DMS53 treated with DMSO at 0.1 percent for 48 hours (cell line): ENCODE data around the gene RAP1GAP2.
A peak's percentile ranks its signal among the peaks of the same experiment; 100 is the strongest.

Experiments used
- DNase-seq: peaks from one replicate; lab custom pipeline; 2025; ENCODE audit not compliant: unreplicated experiment; lab: John Stamatoyannopoulos, UW

The RAP1GAP2 gene

DNA sequence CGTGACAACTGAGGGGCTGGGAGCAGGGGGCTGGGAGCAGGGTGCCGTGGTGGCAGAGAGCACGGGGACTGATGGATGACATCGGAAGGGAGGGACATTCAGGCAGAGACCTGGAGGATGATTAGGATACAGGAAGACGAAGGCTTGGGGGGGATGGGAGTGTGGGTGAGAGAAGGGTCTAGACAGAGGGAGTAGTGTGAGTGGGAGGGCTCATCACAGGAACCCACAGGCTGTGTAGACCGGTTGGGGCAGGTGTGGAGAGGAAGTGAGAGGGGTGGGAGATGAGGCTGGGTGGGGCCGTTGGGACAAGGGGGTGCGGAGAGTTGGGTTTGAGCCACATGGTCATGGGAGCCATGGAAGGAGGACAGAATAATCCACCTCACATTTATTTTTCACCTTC lies 83.8 kb downstream of the RAP1GAP2 start:
- no peak for DNase-seq

DNA sequence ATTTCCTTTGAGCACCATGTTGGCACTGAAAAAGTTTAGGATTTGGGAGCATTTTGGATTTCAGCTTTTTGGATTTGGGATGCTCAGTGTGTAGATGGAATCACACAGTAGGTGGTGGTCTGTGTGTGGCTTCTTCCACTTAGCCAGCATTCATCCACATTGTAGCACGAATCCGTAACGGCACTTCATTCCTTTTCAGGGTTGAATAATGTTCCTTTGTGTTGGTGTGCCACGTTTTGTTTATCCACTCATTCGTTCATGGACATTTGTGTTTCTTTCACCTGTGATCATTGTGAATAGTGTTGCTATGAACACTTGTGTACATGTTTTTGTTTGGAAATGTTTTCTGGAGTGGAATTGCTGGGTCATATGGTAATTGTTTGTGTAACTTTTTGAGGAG lies 85.1 kb downstream of the RAP1GAP2 start:
- DNase-seq = no peak

DNA sequence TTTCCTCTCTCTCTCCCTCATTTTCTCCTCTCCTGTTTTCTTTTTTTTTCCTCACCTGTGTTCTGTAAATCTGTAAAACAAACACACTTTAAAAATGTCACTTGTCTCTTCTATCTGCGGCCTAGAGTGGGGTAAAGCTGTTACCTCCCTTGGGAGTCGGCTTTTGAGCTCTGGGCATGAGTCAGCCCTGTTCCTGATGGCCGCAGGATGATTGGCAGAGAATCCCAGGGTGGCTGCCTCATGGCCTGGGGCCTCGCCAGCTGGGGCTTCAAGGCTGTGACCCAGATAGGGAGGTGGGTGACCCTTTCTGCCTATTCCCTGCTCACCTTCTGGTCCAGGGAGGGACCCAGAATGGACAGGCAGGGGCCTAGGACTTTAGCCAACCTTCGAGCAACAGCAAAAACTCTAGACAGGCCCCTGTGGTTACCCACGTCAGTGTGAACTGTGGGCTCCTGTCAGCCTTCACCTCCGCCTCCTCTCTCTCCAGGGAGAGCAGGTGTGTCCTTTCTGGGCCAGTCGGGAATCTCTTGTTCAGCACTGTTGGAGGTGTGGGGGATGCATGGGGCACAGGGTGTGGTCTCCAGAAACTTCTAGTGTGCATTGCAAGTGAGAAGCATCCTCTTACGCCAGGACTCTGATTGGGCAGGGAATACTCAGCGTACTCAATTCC lies 87.4 kb downstream of the RAP1GAP2 start:
- peak; percentile 69 for DNase-seq

GRCh38 chr17:2885733-2886132 lies 89.5 kb downstream of the RAP1GAP2 start:
- DNase-seq = peak; percentile 86

DNA sequence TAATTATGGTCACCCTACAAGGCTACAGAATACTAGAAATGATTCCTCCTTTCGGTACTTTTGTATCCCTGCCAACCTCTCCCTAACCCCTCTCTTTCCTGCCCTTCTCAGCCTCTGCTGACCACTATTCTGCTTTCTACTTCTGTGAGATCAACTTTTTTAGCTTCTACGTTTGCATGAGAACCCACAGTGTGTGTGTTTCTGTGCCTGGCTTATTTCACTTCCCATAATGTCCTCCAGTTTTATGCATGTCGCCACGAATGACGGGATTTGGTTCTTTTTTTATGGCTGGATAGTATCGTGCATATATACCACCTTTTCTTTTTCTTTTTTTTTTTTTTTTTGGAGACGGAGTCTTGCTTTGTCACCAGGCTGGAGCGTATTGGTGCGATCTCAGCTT lies 92.1 kb downstream of the RAP1GAP2 start:
- no peak for DNase-seq

- peak; percentile 50 for DNase-seq
Observed at GRCh38 chr17:2889256-2889655, 93.0 kb downstream of the RAP1GAP2 start.

- DNase-seq = peak; percentile 81
Observed at GRCh38 chr17:2890778-2891177, 94.5 kb downstream of the RAP1GAP2 start.

DNA sequence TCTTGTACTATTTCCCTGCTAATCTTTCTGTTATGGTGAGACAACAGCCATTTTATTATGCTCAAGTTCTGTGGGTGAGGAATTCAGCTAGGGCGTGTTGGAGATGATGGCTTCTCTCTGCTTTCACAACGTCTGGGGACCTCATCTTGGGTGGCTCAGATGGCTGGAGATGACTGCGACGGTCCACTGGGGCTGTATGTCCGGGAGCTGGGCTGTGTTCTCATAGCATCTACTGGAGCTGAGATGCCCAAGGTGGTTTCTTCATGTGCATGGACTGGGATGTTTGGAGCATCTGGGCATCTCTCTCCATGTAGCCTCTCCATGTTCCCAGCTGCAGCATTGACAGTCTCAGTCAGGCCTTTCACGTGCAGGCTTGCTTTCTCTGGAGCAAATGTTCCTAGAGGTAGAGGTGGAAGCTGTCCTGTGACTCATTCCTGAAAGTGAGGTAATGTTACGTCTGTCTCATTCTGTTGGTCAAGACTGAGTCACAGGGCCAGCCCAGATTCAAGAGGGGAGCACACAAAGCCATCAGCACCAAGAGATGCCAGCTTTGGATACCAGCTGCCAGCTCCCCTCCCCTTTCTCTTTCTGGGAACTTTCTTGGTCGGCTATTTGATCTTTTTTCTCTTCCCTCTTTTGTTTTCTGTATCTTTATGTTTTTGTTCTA lies 96.2 kb downstream of the RAP1GAP2 start:
- DNase-seq = peak; percentile 88

- DNase-seq = no peak
Observed at GRCh38 chr17:2893422-2893914, 97.2 kb downstream of the RAP1GAP2 start.

DNA sequence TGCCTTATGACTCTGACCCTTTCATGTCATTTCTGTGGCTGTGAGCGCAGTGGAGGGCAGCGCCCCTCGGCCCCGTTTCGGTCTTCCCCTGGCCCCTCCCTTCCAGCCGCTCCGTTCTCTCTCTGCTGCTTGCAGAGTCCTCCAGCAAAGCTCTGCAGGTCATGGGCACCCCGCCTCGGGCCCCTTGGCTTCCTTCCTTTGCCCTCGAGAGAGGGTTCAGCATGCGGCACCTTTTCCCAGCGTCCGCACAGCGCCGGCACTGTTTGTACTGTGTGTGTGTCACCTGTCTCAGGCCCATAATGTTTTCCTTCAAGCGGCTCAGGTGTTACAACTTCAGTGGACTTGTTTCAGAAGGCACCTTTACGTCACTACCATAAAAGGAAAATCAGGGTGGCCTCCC lies 98.5 kb downstream of the RAP1GAP2 start:
- DNase-seq = peak; percentile 76

DNA sequence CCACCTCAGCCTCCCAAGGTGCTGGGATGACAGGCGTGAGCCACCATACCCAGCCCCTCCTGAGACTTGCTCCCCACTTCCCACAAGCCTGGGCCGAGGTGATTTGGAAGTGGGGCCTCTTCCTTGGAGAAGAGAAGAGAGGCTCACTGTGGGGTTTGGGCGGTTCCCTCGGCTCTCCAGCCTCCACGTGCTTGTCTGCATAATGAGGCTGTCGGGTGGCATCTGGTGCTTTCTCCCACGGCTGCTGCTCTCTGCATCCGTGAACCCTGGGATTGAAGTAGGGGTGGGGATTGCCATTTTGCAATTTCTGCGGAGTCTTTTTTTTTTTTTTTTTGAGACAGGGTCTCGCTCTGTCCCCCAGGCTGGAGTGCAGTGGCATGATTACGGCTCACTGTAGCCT lies 101.4 kb downstream of the RAP1GAP2 start:
- DNase-seq = peak; percentile 17

GRCh38 chr17:2898255-2898926 lies 102.2 kb downstream of the RAP1GAP2 start:
- peak; percentile 81 for DNase-seq

DNA sequence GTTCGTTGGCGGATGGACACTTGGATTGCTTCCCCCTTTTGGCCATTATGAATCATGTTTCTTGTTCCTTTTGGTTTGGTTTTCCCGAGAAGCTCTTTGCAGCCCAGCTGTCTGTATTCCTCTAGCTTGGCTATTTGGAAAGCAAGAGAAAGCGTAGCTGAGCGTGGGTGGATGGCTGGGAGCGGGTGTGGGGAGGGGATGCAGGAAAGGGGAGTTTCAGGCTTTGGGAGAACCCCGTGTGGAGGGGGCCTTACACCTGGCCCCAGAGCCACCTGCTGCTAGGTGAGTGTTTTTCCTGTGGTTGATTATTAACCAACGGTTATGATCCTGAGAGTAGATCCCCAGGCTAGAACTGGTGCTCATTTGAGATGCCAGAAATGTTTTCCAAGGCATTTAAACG lies 103.7 kb downstream of the RAP1GAP2 start:
- peak; percentile 94 for DNase-seq

GRCh38 chr17:2900842-2901241 lies 104.6 kb downstream of the RAP1GAP2 start:
- no peak for DNase-seq

DNA sequence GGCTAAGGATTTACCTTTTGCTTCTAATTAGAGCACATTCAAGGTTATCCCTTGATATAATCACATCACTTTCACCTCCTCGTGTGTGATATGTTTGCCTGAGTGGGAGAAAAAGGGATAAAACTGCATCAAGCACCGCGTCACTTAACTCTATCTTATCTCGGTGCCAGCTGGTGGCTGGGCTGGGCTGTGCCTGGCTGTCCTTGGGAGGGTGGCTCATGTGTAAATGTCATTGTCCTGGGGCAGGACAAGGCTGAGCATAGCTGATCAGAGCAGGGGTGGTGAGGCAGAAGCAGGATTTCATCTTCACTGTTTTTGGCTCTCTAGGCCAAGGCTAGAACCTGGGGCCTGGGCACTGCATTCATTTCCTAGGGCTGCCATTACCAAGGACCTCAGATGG lies 105.3 kb downstream of the RAP1GAP2 start:
- no peak for DNase-seq

- DNase-seq = no peak
Observed at GRCh38 chr17:2902546-2902945, 106.3 kb downstream of the RAP1GAP2 start.

GRCh38 chr17:2903193-2903974 lies 107.1 kb downstream of the RAP1GAP2 start:
- DNase-seq = peak; percentile 64

DNA sequence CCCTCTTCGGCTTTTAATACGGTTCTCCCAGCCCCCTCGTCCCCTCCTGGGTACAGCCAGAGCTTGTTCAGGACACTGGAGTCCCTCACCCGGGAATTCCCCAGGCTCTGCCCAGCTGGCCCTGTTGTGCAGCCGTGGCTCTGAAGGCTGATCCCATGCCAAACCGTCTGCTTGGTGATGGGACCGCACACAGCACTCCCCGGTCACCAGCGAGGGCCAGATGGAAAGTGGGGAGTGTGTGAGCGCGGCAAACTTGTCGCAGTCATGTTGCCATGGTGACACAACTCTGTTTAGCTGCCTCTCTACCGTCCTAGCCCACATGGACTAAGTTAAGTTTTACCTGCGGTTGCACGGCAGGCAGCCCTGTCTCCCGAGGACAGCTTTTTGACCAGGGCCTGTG lies 107.9 kb downstream of the RAP1GAP2 start:
- DNase-seq = peak; percentile 22

- no peak for DNase-seq
Observed at GRCh38 chr17:2905269-2905668, 109.0 kb downstream of the RAP1GAP2 start.

DNA sequence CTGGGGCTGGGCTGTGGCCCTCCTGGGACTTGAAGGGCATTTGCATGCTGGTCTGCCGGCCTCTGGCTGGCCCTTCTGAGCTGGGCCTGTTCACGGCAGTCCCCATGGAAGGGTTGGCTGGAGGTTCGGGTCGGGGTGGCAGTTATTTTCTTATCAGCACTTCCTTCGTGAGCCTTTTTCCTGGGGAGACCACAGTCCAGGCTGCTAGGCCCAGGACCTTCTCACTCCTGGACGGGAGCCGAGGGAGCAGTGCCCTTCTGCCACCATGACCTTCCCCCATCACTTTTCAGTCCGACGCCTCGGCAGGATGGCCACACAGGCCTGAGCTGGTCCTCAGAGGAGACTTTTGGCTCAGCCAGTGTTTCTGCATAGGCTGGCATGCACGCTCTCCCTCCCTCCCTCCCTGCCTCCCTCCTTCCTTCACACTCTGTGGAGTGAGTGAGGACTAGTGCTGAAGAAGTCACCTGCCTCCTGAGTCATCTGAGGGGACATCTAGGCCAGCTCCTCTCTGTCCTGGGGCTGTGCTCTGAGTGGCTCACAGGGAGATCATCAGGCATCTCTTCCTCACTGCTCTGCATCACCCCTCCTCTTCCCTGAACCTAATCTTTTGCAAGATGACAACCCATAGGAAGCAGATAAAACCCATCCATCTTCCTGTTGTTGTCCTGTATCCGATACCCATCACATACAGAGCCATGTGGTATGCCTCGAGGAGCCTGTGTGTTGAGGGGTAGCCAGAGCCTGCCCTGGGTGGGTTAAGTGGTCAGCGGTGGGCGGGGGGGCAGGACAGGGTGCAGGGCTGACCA lies 109.7 kb downstream of the RAP1GAP2 start:
- DNase-seq = no peak
